Stimulated activated CD4-positive, alpha-beta T cell treated with anti-CD3 and anti-CD28 coated beads, Interleukin-2, amount 100 ng/mL, for 48 hours (primary cell): Measurements from ENCODE around the gene ZPR1.

ENCODE experiments used
- DNase-seq, 2 donors: peaks; one replicate each; pipeline ENCODE4 v3.0.0-alpha.2; 2020

ZPR1 gene

GRCh38 chr11:116742104-116742503, 45.7 kb downstream of the ZPR1 start:
- no peak for DNase-seq

- DNase-seq: no peak
These were observed 47.1 kb downstream of the ZPR1 start for GRCh38 chr11:116740741-116741140.

GRCh38 chr11:116738975-116739374, 48.8 kb downstream of the ZPR1 start:
- DNase-seq: no peak

GRCh38 chr11:116736763-116737162, 51.1 kb downstream of the ZPR1 start:
- DNase-seq: no peak

- no peak for DNase-seq
These were observed 53.8 kb downstream of the ZPR1 start for GRCh38 chr11:116733969-116734508.

GRCh38 chr11:116733043-116733755, 54.6 kb downstream of the ZPR1 start:
- no peak for DNase-seq

- peak; percentile 55 to 65 for DNase-seq
These were observed 55.4 kb downstream of the ZPR1 start for GRCh38 chr11:116732271-116733042.

GRCh38 chr11:116731821-116732220, 56.0 kb downstream of the ZPR1 start:
- DNase-seq: no peak

- DNase-seq: no peak
These were observed 56.6 kb downstream of the ZPR1 start for GRCh38 chr11:116731097-116731761.

GRCh38 chr11:116730601-116731000, 57.2 kb downstream of the ZPR1 start:
- no peak for DNase-seq

GRCh38 chr11:116730241-116730561, 57.6 kb downstream of the ZPR1 start:
- no peak for DNase-seq

- DNase-seq: no peak
These were observed 58.2 kb downstream of the ZPR1 start for GRCh38 chr11:116729501-116730240.

GRCh38 chr11:116727990-116728389, 59.8 kb downstream of the ZPR1 start:
- DNase-seq: no peak

GRCh38 chr11:116725434-116726221, 62.2 kb downstream of the ZPR1 start:
- DNase-seq: no peak

- no peak for DNase-seq
These were observed 63.0 kb downstream of the ZPR1 start for GRCh38 chr11:116724813-116725212.
